CD4-positive, alpha-beta memory T cell (primary cell): ENCODE measurements around the gene LCAT. TPM values are rescaled to one million over a fixed set of nuclear protein-coding genes. Genes with fewer than 3 reads are reported as not detected.
A peak's percentile ranks its signal among the peaks of the same experiment; 100 is the strongest.
"Not testable (repeated sequence)": the region's sequence is repeated elsewhere in the genome, so short reads cannot be mapped to it uniquely, and the experiment has no call there.

ENCODE experiments used
- CTCF ChIA-PET: fragments of 350-600 bp; sonication (Branson Sonifier 250); formaldehyde crosslinking; loops from one replicate; lab custom pipeline; 2021; ENCODE audit warnings: inconsistent platforms; ENCODE audit not compliant: partially characterized antibody; lab: Charles Lee
- POLR2A ChIA-PET: fragments of 350-600 bp; sonication (Branson Sonifier 250); formaldehyde crosslinking; loops from one replicate; lab custom pipeline; 2021; ENCODE audit not compliant: partially characterized antibody; lab: Charles Lee
- DNase-seq, 5 donors: peaks; one replicate each; pipeline versions ENCODE4 v3.0.0 to v3.0.0-alpha.2; 2020 to 2022; ENCODE audit warnings: mixed read lengths in 1 of 5
- H3K27ac ChIP-seq: one replicate; pipeline ENCODE4 v1.7.0; 2013; ENCODE audit warnings: low read depth, low read length
- H3K27me3 ChIP-seq: 2 replicates; pipeline ENCODE4 v1.7.0; 2013; ENCODE audit warnings: mild to moderate bottlenecking, low read length, moderate library complexity; ENCODE audit not compliant: insufficient read depth
- H3K36me3 ChIP-seq: 2 replicates; pipeline ENCODE4 v1.7.0; 2013; ENCODE audit warnings: mild to moderate bottlenecking, low read length, moderate library complexity; ENCODE audit not compliant: insufficient read depth
- H3K4me1 ChIP-seq: 2 replicates; pipeline ENCODE4 v1.7.0; 2013; ENCODE audit warnings: mild to moderate bottlenecking, low read length, moderate library complexity; ENCODE audit not compliant: insufficient read depth
- H3K4me3 ChIP-seq, 2 donors: one replicate each; pipeline ENCODE4 v1.7.0; 2013; ENCODE audit warnings: low read length in 2 of 2, mild to moderate bottlenecking in 1 of 2
- H3K9me3 ChIP-seq, 2 donors: one replicate each; pipeline ENCODE4 v1.7.0; 2013; ENCODE audit warnings: low read length in 2 of 2, control low read depth in 1 of 2; ENCODE audit not compliant: control insufficient read depth in 1 of 2
- H3K27ac Mint-ChIP-seq, 7 donors: one replicate each; pipeline ENCODE4 v1.8.0; 2020 to 2021; ENCODE audit warnings: mixed read lengths in 7 of 7, mild to moderate bottlenecking in 6 of 7, inconsistent platforms in 3 of 7, moderate library complexity in 3 of 7
- H3K27me3 Mint-ChIP-seq, 2 donors: one replicate each; pipeline ENCODE4 v1.8.0; 2020 to 2021; ENCODE audit warnings: mixed read lengths in 2 of 2
- H3K36me3 Mint-ChIP-seq, 2 donors: one replicate each; pipeline ENCODE4 v1.8.0; 2020 to 2021; ENCODE audit warnings: mixed read lengths in 2 of 2, inconsistent platforms in 1 of 2, mild to moderate bottlenecking in 1 of 2
- H3K4me1 Mint-ChIP-seq, 4 donors: one replicate each; pipeline ENCODE4 v1.8.0; 2020 to 2021; ENCODE audit warnings: mixed read lengths in 4 of 4, mild to moderate bottlenecking in 1 of 4
- H3K4me3 Mint-ChIP-seq, 8 donors: one replicate each; pipeline ENCODE4 v1.8.0; 2020 to 2021; ENCODE audit warnings: mixed read lengths in 8 of 8, mild to moderate bottlenecking in 7 of 8, moderate library complexity in 6 of 8, inconsistent platforms in 3 of 8
- H3K9me3 Mint-ChIP-seq, 8 donors: one replicate each; pipeline ENCODE4 v1.8.0; 2020 to 2021; ENCODE audit warnings: mixed read lengths in 8 of 8, mild to moderate bottlenecking in 5 of 8, inconsistent platforms in 3 of 8, moderate library complexity in 1 of 8
- intact Hi-C: fragments of 100-400 bp; cut with micrococcal nuclease; formaldehyde crosslinking; loops from one replicate; pipeline ENCODE4 v1.15.1; 2023
- polyA plus RNA-seq, 2 donors: library from polyadenylated mRNA; unstranded; fragments of 300-500 nt; fragmentation: Illumina TruSeq; gene quantifications; one replicate each; pipeline ENCODE4 v1.2.3, GENCODE V29; 2021
- total RNA-seq, 2 experiments: library from RNA; stranded (reverse); gene quantifications; one replicate each; pipeline ENCODE4 v1.2.3, GENCODE V29; 2021

Gene LCAT
- total and polyA plus RNA-seq, 4 experiments from 2014 or later = 1.9 to 20.3 (median 18.2) TPM; not detected in 1

- Mint-ChIP-seq H3K36me3 (no peaks in the 10 kb centered on the region), H3K27ac (no peak overlapping the region), H3K9me3 (no peaks in the 10 kb centered on the region), H3K4me1 (no peaks in the 10 kb centered on the region), H3K27me3 (peaks cover 1 to 3% of the 10 kb centered on the region in 2 donors), H3K4me3 (no peak overlapping the region)
- POLR2A ChIA-PET = no interaction called here
- Histone ChIP-seq H3K27me3 (no peaks in the 10 kb centered on the region), H3K36me3 (no peaks in the 10 kb centered on the region), H3K4me3 (no peak overlapping the region), H3K27ac (no peak overlapping the region), H3K4me1 (no peaks in the 10 kb centered on the region), H3K9me3 (no peaks in the 10 kb centered on the region)
- intact Hi-C loops = no loop called here
- CTCF ChIA-PET = interaction anchor here (1.1 kb wide), 1 partner anchor 15 kb away, joined by 3 read pairs; no protein-coding TSS in a partner anchor
- DNase-seq = no peak
These were observed 33.1 kb upstream of the LCAT start for GRCh38 chr16:67977005-67977404.

DNA sequence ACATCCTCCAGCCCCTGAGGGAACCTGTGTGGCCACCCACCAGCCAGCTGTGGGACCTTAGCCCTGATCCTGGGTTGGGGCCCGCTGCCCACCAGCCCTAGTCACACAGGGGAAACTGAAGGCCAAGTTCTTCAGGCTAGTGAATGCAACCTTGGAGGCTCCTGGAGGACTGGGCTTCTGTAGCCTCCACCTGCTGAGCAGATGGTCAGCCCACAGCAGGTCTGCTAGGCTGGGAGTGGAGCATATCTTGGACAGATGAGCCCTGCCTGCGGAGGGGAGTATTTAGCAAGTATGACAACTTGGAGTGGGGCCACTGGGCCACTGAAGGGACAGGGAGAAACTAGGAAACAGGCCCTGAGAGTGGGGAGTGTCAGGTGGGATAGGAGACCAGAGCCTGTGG, 32.3 kb upstream of the LCAT start:
- intact Hi-C loops = no loop called here
- Mint-ChIP-seq H3K36me3 (no peaks in the 10 kb centered on the region), H3K4me3 (no peak overlapping the region), H3K4me1 (no peaks in the 10 kb centered on the region), H3K27me3 (peaks cover 1 to 3% of the 10 kb centered on the region in 2 donors), H3K27ac (no peak overlapping the region), H3K9me3 (no peaks in the 10 kb centered on the region)
- Histone ChIP-seq H3K9me3 (no peaks in the 10 kb centered on the region), H3K27ac (no peak overlapping the region), H3K4me3 (no peak overlapping the region), H3K27me3 (no peaks in the 10 kb centered on the region), H3K36me3 (no peaks in the 10 kb centered on the region), H3K4me1 (no peaks in the 10 kb centered on the region)
- ChIA-PET POLR2A (no interaction called here), CTCF (no interaction called here)
- DNase-seq = no peak

DNA sequence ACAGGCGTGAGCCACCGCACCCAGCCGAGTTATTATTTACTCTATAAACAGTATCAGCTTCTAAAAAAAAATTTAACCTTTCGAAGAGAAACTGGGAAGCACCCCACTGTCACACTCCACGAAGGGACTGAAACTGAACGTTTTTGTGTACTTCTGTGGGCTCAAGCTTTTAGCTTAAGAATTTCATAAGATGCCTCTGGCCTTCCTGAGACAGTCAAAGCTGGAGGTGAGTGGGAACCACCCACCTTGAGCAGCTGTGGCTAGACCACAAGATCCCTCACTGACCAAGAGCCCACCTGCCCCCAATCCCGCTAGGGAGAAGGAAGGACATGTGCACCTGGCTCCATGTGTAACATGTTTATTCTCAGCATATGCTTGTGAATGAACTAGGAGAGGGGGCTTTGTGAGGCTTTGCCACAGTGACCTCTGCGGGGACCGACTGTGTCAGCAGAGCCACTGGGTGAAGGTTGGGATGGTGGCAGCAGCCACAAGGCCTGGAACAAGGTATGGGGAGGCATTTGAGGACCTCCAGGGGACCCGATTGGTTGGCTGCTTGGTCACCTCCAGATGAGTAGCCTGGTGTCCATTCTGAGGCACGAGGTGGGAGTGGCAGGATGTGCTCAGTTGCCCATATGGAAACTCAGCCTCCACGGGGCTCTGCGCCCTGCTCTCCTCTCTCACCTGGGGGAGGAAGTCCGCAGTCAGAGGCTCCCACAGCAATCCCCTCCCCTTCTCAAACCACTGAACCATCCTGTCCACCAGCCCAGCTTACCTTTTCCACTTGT, 31.6 kb upstream of the LCAT start:
- H3K36me3 ChIP-seq = no peaks in the 10 kb centered on the region
- H3K9me3 ChIP-seq = no peaks in the 10 kb centered on the region
- H3K4me1 ChIP-seq = no peaks in the 10 kb centered on the region
- no peak overlapping the region for H3K4me3 ChIP-seq
- CTCF ChIA-PET = no interaction called here
- no peaks in the 10 kb centered on the region for H3K27me3 ChIP-seq
- H3K27ac ChIP-seq = no peak overlapping the region
- no peaks in the 10 kb centered on the region for H3K9me3 Mint-ChIP-seq
- DNase-seq = no peak
- POLR2A ChIA-PET = no interaction called here
- no peak overlapping the region for H3K27ac Mint-ChIP-seq
- intact Hi-C loops = no loop called here
- H3K4me1 Mint-ChIP-seq = no peaks in the 10 kb centered on the region
- peaks cover 1 to 3% of the 10 kb centered on the region in 2 donors for H3K27me3 Mint-ChIP-seq
- no peaks in the 10 kb centered on the region for H3K36me3 Mint-ChIP-seq
- no peak overlapping the region for H3K4me3 Mint-ChIP-seq

DNA sequence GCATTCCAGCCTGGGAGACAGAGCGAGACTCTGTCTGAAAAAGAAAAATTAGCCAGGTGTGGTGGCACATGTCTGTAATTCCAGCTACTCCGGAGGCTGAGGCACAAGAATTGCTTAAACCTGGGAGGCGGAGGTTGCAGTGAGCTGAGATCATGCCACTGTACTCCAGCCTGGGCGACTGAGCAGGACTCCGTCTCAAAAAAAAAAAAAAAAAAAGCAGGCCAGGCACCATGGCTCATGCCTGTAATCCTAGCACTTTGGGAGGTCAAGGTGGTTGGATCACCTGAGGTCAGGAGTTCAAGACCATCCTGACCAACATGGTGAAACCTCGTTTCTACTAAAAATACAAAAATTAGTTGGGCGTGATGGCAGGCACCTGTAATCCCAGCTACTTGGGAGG, 28.4 kb upstream of the LCAT start:
- H3K36me3 Mint-ChIP-seq, H3K27me3 Mint-ChIP-seq, H3K4me1 ChIP-seq, H3K27ac Mint-ChIP-seq, H3K4me3 ChIP-seq, H3K9me3 ChIP-seq, intact Hi-C loops, H3K27me3 ChIP-seq, H3K4me3 Mint-ChIP-seq, H3K9me3 Mint-ChIP-seq, DNase-seq, H3K27ac ChIP-seq, POLR2A ChIA-PET, H3K36me3 ChIP-seq: not testable (repeated sequence)
- H3K4me1 Mint-ChIP-seq = peaks cover 7 to 18% (median 12%) of the 10 kb centered on the region in 4 donors
- CTCF ChIA-PET = interaction anchor here (0.6 to 0.7 kb wide), 2 partner anchors 22 to 26 kb away, joined by 3 to 4 read pairs; no protein-coding TSS in a partner anchor

DNA sequence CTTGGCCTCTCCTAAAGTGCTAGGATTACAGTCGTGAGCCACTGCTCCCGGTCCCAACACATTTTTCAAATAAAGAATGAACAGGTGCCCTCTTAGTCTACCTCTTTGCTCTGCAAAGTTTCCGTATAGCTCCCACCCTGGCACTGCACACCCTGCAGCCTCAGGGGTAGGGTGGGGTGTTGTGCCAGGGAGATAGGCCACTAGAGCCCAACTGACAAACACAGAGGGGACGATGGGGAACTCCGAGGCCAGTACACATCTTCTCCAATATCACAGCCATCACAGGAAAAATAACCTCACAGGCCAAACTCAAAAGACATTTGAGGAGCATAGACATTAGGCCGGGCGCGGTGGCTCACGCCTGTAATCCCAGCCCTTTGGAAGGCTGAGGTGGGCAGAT, 27.2 kb upstream of the LCAT start:
- intact Hi-C loops = no loop called here
- POLR2A ChIA-PET = interaction anchor here (1.0 kb wide), 1 partner anchor 34 kb away, joined by 3 read pairs; the partner anchor contains the start of gene PSMB10
- no peak for DNase-seq
- Histone ChIP-seq H3K4me3 (no peak overlapping the region), H3K27me3 (no peaks in the 10 kb centered on the region), H3K4me1 (peaks cover 17% of the 10 kb centered on the region), H3K27ac (no peak overlapping the region), H3K36me3 (no peaks in the 10 kb centered on the region), H3K9me3 (no peaks in the 10 kb centered on the region)
- H3K36me3 Mint-ChIP-seq = peaks cover 0 to 7% of the 10 kb centered on the region in 2 donors
- CTCF ChIA-PET = interaction anchor here (0.7 kb wide), 1 partner anchor 87 kb away, joined by 3 read pairs; no protein-coding TSS in a partner anchor
- peaks cover 0 to 3% of the 10 kb centered on the region in 2 donors for H3K27me3 Mint-ChIP-seq
- peak overlapping the region in 3 of 7 donors; percentile 3 to 57 (median 52) for H3K27ac Mint-ChIP-seq
- H3K9me3 Mint-ChIP-seq = no peaks in the 10 kb centered on the region
- peaks cover 11 to 26% (median 19%) of the 10 kb centered on the region in 4 donors for H3K4me1 Mint-ChIP-seq
- H3K4me3 Mint-ChIP-seq = peak overlapping the region in 3 of 8 donors; percentile 52 to 63 (median 60)

- peaks cover 12 to 37% (median 19%) of the 10 kb centered on the region in 4 donors for H3K4me1 Mint-ChIP-seq
- ChIA-PET POLR2A (interaction anchor here (0.6 to 4.7 kb wide), 6 partner anchors 10 to 436 kb away, joined by 3 to 49 read pairs (median 5); partner anchors contain the start of genes NFATC3 and PSMB10), CTCF (no interaction called here)
- H3K27ac Mint-ChIP-seq = peak overlapping the region; percentile 83 to 98 (median 95)
- Histone ChIP-seq H3K27ac (peak overlapping the region; percentile 63), H3K4me3 (peak overlapping the region; percentile 84 to 91), H3K36me3 (no peaks in the 10 kb centered on the region), H3K9me3 (no peaks in the 10 kb centered on the region), H3K27me3 (no peaks in the 10 kb centered on the region), H3K4me1 (peaks cover 17% of the 10 kb centered on the region)
- no peaks in the 10 kb centered on the region for H3K27me3 Mint-ChIP-seq
- intact Hi-C loops = loop anchor here (1.0 to 2.0 kb wide), 2 partner anchors 33 to 54 kb away; partner anchors contain the start of genes DDX28, DUS2 and PSMB10
- H3K9me3 Mint-ChIP-seq = no peaks in the 10 kb centered on the region
- H3K4me3 Mint-ChIP-seq = peak overlapping the region; percentile 88 to 99 (median 96)
- DNase-seq = peak in 3 of 5 donors; percentile 22 to 39 (median 28)
- peaks cover 0 to 9% of the 10 kb centered on the region in 2 donors for H3K36me3 Mint-ChIP-seq
These were observed 25.5 kb upstream of the LCAT start for GRCh38 chr16:67969254-67970039.
